GM19240 (cell line): ENCODE results near the gene TMEM86A.
"Not testable (repeated sequence)": the region's sequence is repeated elsewhere in the genome, so short reads cannot be mapped to it uniquely, and the experiment has no call there.

ENCODE experiments used
- DNase-seq: peaks from one replicate; pipeline ENCODE4 v3.0.0; 2011; ENCODE audit warnings: low spot score; ENCODE audit not compliant: insufficient read length

The TMEM86A gene, protein sequence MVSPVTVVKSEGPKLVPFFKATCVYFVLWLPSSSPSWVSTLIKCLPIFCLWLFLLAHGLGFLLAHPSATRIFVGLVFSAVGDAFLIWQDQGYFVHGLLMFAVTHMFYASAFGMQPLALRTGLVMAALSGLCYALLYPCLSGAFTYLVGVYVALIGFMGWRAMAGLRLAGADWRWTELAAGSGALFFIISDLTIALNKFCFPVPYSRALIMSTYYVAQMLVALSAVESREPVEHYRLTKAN

DNA sequence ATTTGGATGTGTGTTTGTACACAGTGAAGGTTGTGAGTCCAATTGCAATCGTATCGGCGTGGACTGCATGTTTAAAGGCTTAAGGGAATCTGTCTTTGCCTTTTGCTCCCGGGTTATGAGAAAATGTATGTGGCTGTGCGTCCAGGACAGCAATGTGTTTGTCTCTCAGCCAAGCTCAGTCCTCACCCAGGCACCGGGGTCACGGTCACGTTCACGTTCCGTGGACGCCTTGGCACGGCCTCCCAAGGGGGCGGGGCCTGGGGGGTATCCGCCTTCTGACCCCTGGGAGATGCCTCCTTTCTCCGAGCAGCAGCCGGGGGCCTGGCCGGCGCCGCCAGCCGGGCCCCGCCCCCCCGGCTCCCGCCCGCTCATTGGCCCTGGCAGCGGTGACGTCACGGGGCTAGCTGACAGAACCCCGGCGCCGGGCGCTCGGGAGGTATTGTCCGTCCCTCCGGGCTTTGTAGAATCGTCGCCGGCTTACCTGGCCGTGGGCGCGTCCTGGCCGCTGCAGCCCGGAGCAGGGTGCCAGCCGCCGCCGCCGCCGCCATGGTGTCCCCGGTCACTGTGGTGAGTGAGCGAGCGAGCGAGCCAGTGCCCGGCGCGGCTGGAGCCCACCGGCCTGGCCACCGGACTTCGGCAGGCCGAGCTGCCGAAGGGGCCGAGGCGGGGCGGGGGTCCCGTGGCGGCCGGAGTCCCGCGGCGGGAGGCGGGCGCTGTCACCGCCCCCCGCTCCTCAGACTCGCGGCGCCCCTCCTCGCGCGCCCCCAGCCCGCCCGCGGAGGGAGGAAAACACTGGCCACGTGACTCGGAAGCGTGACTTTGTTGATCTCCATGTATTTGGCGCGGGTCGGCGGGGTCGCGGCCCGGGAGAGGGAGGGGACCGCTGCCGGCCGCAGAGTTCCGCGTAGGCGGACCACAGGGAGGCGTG lies at the start of gene TMEM86A:
TSS of gene TMEM86A (plus strand) at position 439 of the 928 bp plus-strand sequence. CDS start at position 547, 108 bp downstream.
- peak; percentile 70 for DNase-seq

DNA sequence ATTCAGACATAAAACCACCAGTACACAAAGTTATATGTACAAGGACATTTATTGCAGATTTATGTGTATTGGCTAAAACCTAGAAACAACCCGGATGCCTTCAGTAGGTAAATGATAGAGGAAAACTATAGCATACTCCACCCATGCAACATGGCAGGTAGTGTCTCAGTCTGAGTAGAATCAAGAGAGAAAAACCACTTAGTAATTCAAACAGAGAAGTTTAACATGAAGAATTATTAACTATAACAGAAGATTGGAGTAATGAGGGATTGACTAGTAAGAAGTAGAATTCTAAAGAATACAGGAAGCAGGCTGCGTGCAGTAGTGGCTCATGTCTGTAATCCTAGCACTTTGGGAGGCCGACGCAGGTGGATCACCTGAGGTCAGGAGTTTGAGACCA lies 48.2 kb upstream of the TMEM86A start:
- no peak for DNase-seq

DNA sequence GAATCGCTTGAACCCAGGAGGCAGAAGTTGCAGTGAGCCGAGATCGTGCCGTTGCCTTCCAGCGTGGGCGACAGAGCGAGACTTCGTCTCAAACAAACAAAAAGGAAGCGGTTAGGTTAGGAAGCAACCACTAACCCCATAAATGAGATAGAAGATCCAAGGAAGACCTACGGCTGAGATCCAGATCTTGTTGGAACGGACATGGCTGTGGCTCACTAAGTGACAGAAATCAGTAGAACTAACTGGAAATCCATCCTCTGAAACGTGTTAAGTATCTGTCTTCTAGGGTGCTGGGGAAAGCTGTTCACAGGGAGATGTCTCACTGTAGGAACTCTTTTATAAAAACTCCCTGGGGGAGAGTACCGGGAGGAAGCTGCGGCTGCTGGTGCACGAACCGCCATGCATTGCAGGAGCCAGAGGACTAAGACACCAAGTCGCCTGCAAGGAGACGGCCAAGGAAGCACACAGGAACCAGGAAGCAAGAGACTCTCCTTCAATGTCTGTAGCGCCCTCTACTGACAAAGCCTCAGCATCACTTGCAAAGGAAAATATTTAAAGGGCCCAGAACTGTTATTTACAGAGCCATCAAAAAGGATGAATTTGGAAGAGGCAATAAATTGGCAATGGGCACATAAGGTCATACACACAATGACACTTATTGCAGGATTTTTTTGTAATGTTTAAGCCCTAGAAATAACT lies 47.6 kb upstream of the TMEM86A start:
- peak; percentile 55 for DNase-seq

DNA sequence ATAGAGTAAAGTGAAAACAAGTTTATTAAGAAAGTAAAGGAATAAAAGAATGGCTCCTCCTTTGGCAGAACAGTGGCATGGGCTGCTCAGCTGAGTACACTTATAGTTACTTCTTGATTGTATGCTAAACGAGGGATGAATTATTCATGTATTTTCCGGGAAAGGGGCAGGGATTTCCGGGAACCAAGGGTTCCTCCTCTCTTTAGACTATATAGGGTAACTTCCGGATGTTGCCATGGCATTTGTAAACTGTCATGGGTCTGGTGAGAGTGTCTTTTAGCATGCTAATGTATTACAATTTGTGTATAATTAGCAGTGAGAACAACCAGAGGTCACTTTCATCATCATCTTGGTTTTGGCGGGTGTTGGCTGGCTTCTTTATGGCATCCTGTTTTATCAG lies 40.9 kb upstream of the TMEM86A start:
- no peak for DNase-seq

DNA sequence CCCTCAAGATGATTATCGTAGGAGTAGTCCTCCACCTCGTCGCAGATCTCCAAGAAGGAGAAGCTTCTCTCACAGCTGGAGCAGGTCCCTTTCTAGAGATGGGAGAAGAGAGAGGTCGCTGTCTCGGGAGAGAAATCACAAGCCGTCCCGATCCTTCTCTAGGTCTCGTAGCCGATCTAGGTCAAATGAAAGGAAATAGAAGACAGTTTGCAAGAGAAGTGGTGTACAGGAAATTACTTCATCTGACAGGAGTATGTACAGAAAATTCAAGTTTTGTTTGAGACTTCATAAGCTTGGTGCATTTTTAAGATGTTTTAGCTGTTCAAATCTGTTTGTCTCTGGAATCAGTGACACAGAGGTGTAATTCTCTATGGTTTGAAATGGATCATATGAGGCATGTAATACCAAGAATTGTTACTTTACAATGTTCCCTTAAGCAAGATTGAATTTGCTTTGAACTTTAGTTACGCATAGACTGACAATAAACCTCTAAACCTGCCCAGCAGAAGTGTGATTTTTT lies 33.2 kb upstream of the TMEM86A start:
- DNase-seq = not testable (repeated sequence)

DNA sequence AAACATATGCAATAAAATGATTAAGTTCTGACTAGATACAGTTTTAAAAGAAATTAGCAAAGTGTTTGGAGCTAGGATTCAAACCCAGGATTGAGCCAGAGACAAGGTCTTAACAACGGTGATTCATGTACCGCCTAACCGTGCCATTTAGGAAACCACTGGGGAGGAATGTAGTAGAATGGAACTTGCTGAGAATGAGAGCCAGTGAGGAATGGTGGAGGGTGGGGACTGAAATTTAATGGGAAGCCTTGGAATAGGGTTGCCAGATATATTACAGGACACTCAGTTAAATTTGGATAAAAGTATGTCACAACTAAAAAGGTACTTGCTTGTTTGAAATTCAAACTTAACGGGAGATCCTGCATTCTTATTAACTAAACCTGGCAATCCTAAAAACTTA lies 30.4 kb upstream of the TMEM86A start:
- no peak for DNase-seq

DNA sequence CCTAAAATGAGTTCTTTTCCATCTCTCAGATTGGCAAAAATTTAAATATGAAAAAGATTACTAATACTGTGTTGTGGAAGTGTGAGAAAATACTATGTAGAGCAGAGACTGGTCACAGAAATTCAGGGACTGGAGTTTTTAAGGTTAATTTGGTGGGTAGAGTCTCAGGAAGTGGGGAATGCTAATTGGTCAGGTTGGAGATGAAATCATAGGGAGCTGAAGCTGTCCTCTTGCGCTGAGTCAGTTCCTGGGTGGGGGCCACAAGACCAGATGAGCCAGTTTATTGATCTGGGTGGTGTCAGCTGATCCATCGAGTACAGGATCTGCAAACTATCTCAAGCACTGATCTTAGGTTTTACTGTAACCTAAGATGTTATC lies 29.4 kb upstream of the TMEM86A start:
- DNase-seq = no peak

DNA sequence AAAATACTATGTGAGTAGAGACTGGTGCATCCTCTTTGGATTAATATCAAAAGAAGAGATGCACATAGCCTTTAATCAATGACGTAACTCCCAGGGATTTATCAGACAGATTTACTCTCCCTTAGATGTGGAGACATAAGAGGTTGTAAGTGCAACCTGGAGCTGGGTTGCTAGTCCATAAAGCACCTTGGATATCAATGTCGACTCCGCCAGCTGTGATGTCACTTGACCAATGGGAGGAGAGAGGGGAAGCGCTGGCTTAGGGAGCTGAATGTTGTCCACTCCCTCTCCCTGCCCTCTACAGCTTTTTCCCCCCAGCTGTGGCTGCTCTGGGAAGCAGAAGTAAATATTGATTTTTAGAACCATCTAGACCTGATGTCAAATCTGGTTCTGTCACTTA lies 28.9 kb upstream of the TMEM86A start:
- no peak for DNase-seq

DNA sequence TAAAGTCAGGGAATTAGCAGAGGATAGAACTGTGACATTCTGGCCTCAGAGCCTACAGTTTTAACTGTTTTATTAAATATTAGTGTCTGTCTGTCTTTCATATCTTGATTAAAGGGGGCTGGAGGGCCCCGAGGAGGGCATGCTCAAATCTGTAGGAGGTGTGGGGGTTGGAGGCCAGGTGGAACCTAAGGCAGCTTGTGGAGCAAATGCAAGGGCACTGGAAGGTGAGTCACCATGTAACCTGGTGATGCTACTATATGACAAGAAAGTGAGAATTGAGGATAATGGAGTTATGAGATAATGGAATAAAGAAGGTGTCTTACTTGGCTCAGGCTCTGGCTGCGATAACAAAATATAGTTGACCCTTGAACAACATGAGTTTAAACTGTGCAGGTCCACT lies 27.3 kb upstream of the TMEM86A start:
- no peak for DNase-seq

DNA sequence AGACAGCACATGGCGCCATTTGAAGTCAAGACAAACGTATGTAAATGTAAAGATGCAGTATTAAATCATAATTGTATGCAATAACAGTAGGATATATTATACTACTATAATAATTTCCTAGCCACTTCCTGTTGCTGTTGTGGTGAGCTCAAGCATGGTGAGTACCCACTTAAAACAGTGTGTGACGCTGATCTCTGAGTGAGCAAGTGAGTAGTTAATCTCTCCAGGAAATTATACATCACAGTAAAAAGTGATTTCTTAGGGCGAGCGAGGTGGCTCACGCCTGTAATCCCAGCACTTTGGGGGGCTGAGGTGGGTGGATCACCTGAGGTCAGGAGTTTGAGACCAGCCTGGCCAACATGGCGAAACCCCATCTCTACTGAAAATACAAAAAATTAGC lies 26.4 kb upstream of the TMEM86A start:
- DNase-seq = not testable (repeated sequence)

DNA sequence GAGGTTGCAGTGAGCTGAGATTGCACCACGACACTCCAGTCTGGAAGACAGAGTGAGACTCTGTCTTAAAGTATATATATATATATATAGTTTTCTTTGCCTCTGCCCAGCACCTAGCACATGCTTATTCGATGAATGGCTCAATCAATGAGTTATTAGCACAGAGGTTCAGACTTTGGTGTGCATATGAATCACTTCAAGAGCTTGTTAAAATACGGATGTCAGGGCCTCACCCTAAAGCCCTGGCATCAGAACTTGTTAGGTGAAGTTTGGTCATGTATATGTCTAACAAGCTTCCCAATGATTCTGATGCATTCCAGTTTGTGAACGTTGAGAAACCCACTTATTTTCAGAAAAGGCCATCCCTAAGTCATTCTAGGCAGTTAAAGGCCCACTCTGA lies 21.8 kb upstream of the TMEM86A start:
- no peak for DNase-seq

DNA sequence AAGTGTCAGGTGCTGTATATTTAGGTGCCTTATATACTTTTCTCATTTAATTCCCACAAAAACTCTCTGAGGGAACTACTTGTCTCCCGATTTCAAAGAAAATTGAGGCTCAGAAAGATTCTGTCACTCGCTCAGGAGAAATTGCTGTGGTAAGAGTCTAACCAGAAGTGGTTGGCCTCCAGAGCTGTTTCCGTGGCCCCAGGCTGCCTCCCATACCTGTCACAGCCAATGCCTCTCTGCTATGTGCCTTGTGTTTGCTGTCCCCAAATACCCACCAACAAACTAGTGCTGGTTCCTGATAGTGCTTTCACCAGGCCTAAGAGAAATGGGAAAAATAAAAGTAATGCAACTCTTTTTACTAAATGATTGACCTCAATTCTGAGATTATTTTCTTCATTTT lies 21.0 kb upstream of the TMEM86A start:
- DNase-seq = no peak

DNA sequence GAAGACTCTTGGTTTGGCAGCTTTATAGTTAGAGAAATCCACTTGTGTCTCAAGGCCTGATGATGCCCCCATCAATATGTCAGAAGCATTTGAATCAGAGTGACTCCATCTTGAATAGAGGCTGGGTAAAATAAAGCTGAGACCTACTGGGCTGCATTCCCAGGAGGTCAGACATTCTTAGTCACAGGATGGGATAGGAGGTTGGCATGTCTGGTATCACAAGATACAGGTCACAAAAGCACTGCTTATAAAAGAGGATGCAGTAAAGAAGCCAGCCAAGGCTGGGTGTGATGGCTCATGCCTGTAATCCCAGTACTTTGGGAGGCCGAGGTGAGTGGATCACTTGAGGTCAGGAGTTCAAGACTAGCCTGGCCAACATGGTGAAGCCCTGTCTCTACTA lies 16.6 kb upstream of the TMEM86A start:
- not testable (repeated sequence) for DNase-seq

DNA sequence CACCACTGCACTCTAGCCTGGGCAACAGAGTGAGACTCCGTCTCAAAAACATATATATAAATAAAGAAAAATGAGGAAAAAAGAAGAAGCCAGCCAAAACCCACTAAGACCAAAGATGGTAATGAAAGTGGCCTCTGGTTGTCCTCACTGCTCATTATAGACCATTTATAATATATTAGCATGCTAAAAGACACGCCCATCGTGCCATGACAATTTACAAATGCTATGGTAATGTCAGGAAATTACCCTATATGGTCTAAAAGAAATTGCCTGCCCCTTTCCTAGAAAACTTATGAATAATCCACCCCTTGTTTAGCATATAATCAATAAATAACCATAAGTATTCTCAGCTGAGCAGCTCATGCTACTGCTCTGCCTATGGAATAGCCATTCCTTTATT lies 16.1 kb upstream of the TMEM86A start:
- no peak for DNase-seq

DNA sequence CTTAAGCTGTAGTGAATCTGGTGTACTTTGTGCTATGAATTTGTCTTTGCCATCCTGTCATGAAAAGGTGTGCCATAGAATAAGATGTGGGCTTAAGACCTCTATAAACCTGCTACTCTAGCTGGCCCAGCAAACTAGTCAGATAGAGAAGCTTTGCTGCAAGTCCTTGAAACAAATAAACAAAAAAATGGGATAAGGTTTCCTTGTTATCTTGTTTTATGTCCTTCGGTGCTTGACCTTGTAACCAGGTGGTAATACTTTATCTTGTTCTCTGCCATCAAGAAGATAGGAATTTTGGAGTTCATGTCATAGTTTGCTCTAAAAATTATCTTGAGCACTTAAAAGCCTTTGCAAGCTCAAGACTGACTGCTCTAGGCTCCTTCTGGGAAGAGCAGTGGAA lies 14.3 kb upstream of the TMEM86A start:
- DNase-seq = no peak

DNA sequence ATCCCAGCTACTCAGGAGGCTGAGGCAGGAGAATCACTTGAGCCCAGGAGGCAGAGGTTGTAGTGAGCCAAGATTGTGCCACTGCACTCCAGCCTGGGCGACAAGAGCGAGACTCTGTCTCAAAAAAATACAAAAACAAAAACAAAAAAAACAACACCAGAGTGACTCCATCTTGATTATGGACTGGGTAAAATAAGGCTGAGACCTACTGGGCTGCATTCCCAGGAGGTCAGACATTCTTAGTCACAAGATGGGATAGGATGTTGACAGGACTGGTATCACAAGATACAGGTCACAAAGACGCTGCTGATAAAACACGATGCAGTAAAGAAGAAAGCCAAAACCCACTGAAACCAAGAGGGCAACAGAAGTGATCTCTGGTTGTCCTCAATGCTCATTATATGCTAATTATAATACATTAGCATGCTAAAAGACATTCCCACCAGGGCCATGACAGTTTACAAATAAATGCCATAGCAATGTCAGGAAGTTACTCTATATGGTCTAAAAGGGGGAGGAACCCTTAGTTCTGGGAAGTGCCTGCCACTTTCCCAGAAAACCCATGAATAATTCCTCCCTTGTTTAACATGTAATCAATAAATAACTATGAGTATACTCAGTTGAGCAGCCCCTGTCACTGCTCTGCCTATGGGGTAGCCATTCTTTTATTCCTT lies 7.0 kb upstream of the TMEM86A start:
- DNase-seq = not testable (repeated sequence)

DNA sequence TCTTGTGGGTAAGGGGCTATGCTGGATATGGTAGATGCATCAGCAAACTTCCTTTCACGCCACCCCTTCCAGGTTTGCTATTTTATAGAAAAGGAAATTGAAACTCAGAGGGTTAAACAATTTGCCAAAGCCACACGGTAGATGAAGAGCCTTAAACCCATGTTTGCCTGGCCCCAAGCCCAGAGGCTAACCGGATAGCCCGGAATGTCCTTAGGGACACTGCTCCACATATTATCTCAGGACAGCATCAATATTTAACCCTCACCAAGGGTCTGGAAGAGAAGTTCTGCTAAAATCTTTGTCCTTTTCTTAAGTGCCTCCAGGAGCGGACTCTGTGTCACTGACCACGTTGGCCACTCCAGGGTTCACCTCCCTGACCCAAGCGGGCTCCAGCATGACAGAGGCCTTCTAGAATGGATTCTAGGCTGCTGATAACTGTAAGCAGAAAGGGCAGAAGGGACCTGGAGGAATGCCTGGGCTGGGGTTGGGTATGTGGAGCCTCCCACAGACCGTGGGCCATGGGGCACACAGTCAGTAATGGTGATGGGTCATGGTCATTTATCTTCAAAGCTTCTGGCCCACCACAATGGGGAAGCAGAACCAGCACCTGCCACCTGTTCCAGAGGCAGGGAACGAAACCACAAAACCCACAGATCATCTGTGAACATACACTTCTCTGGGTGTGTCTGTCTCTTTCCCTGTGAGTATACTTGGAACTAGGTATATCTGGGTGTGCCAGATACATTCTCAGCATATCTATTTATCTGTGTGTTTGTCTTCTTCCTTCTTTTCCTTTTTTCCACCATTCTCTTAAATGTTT lies 5.4 kb upstream of the TMEM86A start:
- DNase-seq = no peak

DNA sequence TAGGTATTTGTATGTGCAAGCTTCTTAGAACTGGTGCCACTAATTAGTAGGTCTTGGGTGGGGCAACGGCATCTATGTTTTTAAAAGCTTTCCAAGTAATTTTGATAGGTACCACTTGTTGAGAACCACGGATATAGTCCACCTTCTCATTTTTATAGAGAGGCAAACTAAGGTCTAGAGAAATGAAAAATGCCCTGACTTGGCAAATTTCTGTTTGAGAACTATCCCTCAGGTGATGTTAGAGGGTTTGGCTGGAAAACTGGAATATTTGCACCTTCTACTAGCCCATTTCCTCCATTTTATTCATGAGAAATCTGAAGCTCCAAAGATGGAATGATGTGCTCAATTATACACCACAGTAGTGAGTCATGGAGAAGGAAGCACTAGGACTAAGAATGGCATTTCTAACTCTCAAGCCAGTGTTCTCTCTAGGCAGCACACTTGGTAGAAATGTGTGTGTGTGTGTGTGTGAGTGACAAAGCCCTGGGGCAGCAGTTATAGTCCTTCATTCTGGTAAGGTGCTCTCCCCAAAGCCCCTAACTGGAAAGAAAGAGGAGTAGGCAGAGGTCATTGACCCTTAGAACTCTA lies 1.8 kb upstream of the TMEM86A start:
- DNase-seq = no peak

DNA sequence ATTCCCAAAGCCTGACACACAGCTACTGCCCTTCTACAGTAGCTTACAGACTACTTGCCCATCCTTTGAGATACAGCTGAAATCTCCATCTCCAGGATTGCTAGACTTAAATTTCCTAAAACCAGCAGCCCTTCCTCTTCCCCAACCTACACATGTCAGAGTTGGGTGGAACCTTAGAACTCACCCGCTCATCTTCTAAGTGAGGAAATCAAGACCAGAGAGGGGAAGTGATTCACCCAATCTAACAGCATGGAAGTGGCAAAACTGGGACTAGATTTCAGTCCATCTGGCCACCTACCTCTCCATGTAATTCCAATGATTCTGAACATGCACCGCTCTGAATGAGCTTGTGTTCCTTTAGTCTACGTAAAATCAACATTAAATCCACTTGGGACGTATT lies 1.0 kb upstream of the TMEM86A start:
- no peak for DNase-seq

DNA sequence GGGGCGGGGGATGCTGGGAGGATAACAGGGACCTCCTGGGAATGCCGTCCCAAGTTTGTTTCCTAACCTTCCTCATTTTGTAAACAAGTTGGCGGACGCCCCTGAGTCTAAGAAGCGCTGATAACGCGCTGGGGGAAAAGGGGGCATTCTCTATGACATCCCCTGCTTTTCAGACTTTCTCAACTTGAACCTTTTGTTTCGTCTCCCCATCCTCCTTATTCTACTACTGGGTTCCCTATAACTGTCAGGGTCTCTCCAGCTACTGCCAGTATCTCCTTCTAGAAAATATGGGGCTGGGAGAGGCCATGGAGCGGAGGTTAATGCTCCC lies 654 bp downstream of the TMEM86A start:
- no peak for DNase-seq
